HepG2 (cell line): ENCODE data around the gene OLFM1. TPM values are rescaled to one million over a fixed set of nuclear protein-coding genes. Genes with fewer than 3 reads are reported as not detected.

Source experiments
- ATAC-seq: fragments of 200-7000 bp; cut with Tn5 transposase; 3 replicates; pipeline ENCODE4 v1.9.1; 2020; ENCODE audit warnings: mild to moderate bottlenecking, moderate library complexity
- BruUV-seq: library from RNA; stranded (reverse); fragments of 400-500 nt; replicated peaks from 2 replicates; lab custom pipeline; 2021; lab: Mats Ljungman, UMichigan
- CTCF ChIA-PET: fragments of 300-600 bp; formaldehyde crosslinking; extraction: SDS; loops from one replicate; lab custom pipeline; 2021; ENCODE audit warnings: low total read pairs, inconsistent platforms, low intra/inter-chr PET ratio; lab: Yijun Ruan, JAX
- POLR2A ChIA-PET: fragments of 350-600 bp; sonication (Branson Sonifier 250); formaldehyde crosslinking; loops from one replicate; lab custom pipeline; 2020; ENCODE audit warnings: antibody characterized with exemption, inconsistent platforms; lab: Yijun Ruan, JAX
- DNase-seq: peaks from one replicate; pipeline ENCODE4 v3.0.0-alpha.2; 2015; ENCODE audit warnings: low spot score
- FAIRE-seq: peaks from 3 replicates; lab custom pipeline; 2011; peaks lifted over from hg19 to GRCh38; lab: Jason Lieb, UNC
- H2AFZ ChIP-seq: one replicate; pipeline ENCODE4 v1.6.1; 2011; ENCODE audit warnings: low read length, inconsistent platforms
- H3K27ac ChIP-seq: fragments of 300-600 bp; 3 replicates; pipeline ENCODE4 v1.8.0; 2011; ENCODE audit warnings: mixed run types, mild to moderate bottlenecking, mixed read lengths, low read length, inconsistent platforms; ENCODE audit not compliant: insufficient read depth; ENCODE audit errors: extremely low read length
- H3K27me3 ChIP-seq, 2 experiments: fragments of 200-600 bp in 1 of 2; 2 replicates in 1 of 2; 3 replicates in 1 of 2; pipeline versions ENCODE4 v1.6.0 to v1.8.0; 2011; ENCODE audit warnings: low read length in 2 of 2, mild to moderate bottlenecking in 2 of 2, moderate library complexity in 2 of 2, inconsistent platforms in 1 of 2; ENCODE audit not compliant: insufficient read depth in 2 of 2, control insufficient read depth in 1 of 2
- H3K36me3 ChIP-seq, 2 experiments: fragments of 200-600 bp in 1 of 2; replicated peaks in 1 of 2; 2 replicates in 1 of 2; 3 replicates in 1 of 2; pipeline versions ENCODE4 v1.5.1 to v1.8.0; 2011; ENCODE audit warnings: low read length in 2 of 2, inconsistent platforms in 1 of 2; ENCODE audit not compliant: insufficient read depth in 2 of 2, control insufficient read depth in 1 of 2
- H3K4me1 ChIP-seq: 2 replicates; pipeline ENCODE4 v1.5.1; 2012; ENCODE audit warnings: low read length, inconsistent platforms; ENCODE audit not compliant: insufficient read depth
- H3K4me2 ChIP-seq: 2 replicates; pipeline ENCODE4 v1.6.0; 2011; ENCODE audit warnings: low read depth, low read length, inconsistent platforms
- H3K4me3 ChIP-seq, 3 experiments: fragments of 200-600 bp in 1 of 3; sonication (generic), shearing (Covaris generic) in 1 of 3; replicated peaks in 1 of 3; 2 replicates each; pipeline ENCODE4 v1.5.1; 2011 to 2016; ENCODE audit warnings: low read length in 3 of 3, inconsistent platforms in 2 of 3, low read depth in 2 of 3, mild to moderate bottlenecking in 2 of 3, control low read depth in 1 of 3, mixed read lengths in 1 of 3; ENCODE audit not compliant: insufficient read depth in 1 of 3
- H3K79me2 ChIP-seq: one replicate; pipeline ENCODE4 v1.6.1; 2011; ENCODE audit warnings: low read length, inconsistent platforms; ENCODE audit not compliant: insufficient read depth
- H3K9ac ChIP-seq: 2 replicates; pipeline ENCODE4 v1.6.0; 2011; ENCODE audit warnings: mild to moderate bottlenecking, low read depth, low read length, inconsistent platforms; ENCODE audit not compliant: insufficient read depth
- H3K9me3 ChIP-seq: 2 replicates; pipeline ENCODE4 v1.5.1; 2012; ENCODE audit warnings: mild to moderate bottlenecking, low read length
- H4K20me1 ChIP-seq: 2 replicates; pipeline ENCODE4 v1.6.0; 2011; ENCODE audit warnings: inconsistent platforms, mild to moderate bottlenecking, low read length, moderate library complexity; ENCODE audit not compliant: insufficient read depth
- BRD4 ChIP-seq: sonication (generic); formaldehyde crosslinking; IDR thresholded peaks from 2 replicates; pipeline ENCODE4 v1.4.0; 2020; ENCODE audit warnings: missing genetic modification reagents
- HOXA5 ChIP-seq: sonication (generic); formaldehyde crosslinking; IDR thresholded peaks from 2 replicates; pipeline ENCODE4 v1.4.0; 2020; ENCODE audit warnings: missing genetic modification reagents
- KDM1A ChIP-seq: IDR thresholded peaks from 2 replicates; pipeline ENCODE4 v1.6.1; 2016; ENCODE audit warnings: missing compliant biosample characterization
- NFYC ChIP-seq: IDR thresholded peaks from 2 replicates; pipeline ENCODE4 v1.6.1; 2016; ENCODE audit warnings: missing genetic modification reagents, missing compliant biosample characterization
- NKX3-1 ChIP-seq: sonication (generic); formaldehyde crosslinking; IDR thresholded peaks from 2 replicates; pipeline ENCODE4 v1.5.0; 2020; ENCODE audit warnings: missing genetic modification reagents
- PAF1 ChIP-seq: IDR thresholded peaks from 2 replicates; pipeline ENCODE4 v1.6.1; 2016; ENCODE audit warnings: missing genetic modification reagents, missing compliant biosample characterization
- TBX2 ChIP-seq: sonication (generic); formaldehyde crosslinking; IDR thresholded peaks from 2 replicates; pipeline ENCODE4 v1.5.0; 2020; ENCODE audit warnings: missing genetic modification reagents, mild to moderate bottlenecking, borderline replicate concordance
- TCF7L2 ChIP-seq: IDR thresholded peaks from 2 replicates; pipeline ENCODE4 v1.6.1; 2011; ENCODE audit warnings: mild to moderate bottlenecking, low read depth, low read length, moderate library complexity
- USF2 ChIP-seq, 2 experiments: sonication (generic) in 1 of 2; formaldehyde crosslinking in 1 of 2; IDR thresholded peaks; 2 replicates each; pipeline versions ENCODE4 v1.5.1 to v1.6.1; 2011 to 2020; ENCODE audit warnings: borderline replicate concordance in 1 of 2, low read depth in 1 of 2, low read length in 1 of 2, mild to moderate bottlenecking in 1 of 2, missing genetic modification reagents in 1 of 2, moderate library complexity in 1 of 2
- ZEB1 ChIP-seq: IDR thresholded peaks from 2 replicates; pipeline ENCODE4 v1.6.1; 2012; ENCODE audit warnings: mild to moderate bottlenecking, low read depth, inconsistent platforms; ENCODE audit not compliant: insufficient replicate concordance
- ZFX ChIP-seq: sonication (generic); formaldehyde crosslinking; IDR thresholded peaks from 2 replicates; pipeline ENCODE4 v1.4.0; 2020; ENCODE audit warnings: mild to moderate bottlenecking, low read depth, missing genetic modification reagents, moderate library complexity
- ZNF788 ChIP-seq: sonication (generic); formaldehyde crosslinking; IDR thresholded peaks from 2 replicates; pipeline ENCODE4 v1.5.0; 2020; ENCODE audit warnings: mild to moderate bottlenecking, missing genetic modification reagents, borderline replicate concordance
- WGBS: methylation state at CpG from one replicate; pipeline ENCODE4 v1.1.6; 2017; ENCODE audit warnings: low lambda C conversion rate; 5-methylcytosine and 5-hydroxymethylcytosine counted together
- in situ Hi-C: cut with HindIII; loops from 2 replicates; pipeline ENCODE4 v1.10.0; 2017; ENCODE audit warnings: low pct_unique_long_range_greater_than_20kb; ENCODE audit not compliant: extremely low pct_ligation_motif_present
- intact Hi-C: fragments of 100-400 bp; cut with micrococcal nuclease; formaldehyde crosslinking; loops from one replicate; pipeline ENCODE4 v1.10.0; 2022; ENCODE audit not compliant: unreplicated experiment
- polyA plus RNA-seq, 8 experiments: library from polyadenylated mRNA; depleted of rRNA in 3 of 8; stranded (reverse) in 7 of 8; unstranded in 1 of 8; fragments of >200 nt; fragmentation: Illumina TruSeq in 4 of 8; extraction: Trizol in 4 of 8; gene quantifications; 2 replicates each; pipeline versions ENCODE4 v1.2.1 to v1.2.3, GENCODE V29; 2011 to 2016; ENCODE audit warnings: low read depth in 4 of 8, missing spikeins in 1 of 8, mixed read lengths in 1 of 8; ENCODE audit not compliant: insufficient read depth in 1 of 8
- total RNA-seq, 5 experiments: library from RNA; depleted of rRNA; stranded (reverse); fragments of >200 nt; fragmentation: Illumina TruSeq; extraction: Trizol; gene quantifications; 2 replicates each; pipeline ENCODE4 v1.2.3, GENCODE V29; 2016; ENCODE audit warnings: low read depth in 1 of 5
- TF ChIP-seq, protein P1 (sequence below): sonication (generic); formaldehyde crosslinking; IDR thresholded peaks from 2 replicates; pipeline ENCODE4 v1.8.0; 2022; ENCODE audit warnings: mild to moderate bottlenecking, missing genetic modification reagents
- TF ChIP-seq, protein P2 (sequence below): sonication (generic); formaldehyde crosslinking; IDR thresholded peaks from 2 replicates; pipeline ENCODE4 v1.4.0; 2020; ENCODE audit warnings: missing genetic modification reagents

The OLFM1 gene
- total and polyA plus RNA-seq, 2 of the 13 experiments (the other 11 are each of a cell fraction or from before 2014, with no cell fraction given) = not detected

DNA sequence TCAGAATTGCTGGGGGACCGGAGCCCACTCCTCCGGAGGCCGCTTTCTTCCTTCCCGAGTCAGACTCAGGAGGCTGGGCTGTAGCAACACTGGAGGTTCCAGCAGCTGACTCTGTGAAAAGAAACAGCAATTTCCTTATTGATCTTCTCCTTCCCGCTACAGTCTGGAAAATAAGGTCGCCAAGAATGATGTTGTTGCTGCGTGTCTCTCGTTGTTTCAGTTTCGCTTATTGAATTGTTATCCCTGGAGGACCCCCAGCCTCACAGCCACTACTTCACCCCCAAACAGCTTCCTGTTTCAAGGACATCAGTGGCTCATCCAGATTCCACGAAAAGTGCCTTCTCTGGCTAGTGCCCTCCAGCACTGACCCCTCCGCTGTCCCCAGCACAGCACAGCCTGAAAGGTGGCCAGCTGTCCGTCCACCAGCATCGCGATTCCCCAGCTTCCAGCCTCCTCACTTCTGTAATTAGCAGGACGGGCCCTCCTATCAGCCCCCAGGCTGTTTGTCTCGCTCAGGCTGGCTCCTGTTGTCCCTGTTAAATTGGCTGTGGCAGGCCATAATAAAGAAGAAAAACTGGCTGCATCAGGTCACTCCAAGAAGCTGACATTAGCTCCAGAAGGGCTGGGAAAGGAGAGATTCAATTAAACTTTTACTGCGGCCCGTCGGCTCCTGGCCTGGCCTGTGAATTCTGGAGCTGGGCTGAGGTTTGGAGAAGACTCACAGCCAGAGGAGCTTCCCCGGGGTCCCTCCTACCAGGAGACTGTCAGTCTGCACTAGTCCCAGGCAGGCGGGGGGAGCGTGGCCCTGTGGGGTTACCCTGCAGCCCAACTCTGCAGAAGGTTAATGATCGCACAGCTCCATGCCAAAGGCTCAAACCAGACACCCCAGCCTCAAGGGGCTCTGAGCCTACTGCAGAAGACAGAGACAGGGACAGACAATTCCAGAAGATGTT lies 40.5 kb downstream of the OLFM1 start (continued):
- TF ChIP-seq, protein P1, sequence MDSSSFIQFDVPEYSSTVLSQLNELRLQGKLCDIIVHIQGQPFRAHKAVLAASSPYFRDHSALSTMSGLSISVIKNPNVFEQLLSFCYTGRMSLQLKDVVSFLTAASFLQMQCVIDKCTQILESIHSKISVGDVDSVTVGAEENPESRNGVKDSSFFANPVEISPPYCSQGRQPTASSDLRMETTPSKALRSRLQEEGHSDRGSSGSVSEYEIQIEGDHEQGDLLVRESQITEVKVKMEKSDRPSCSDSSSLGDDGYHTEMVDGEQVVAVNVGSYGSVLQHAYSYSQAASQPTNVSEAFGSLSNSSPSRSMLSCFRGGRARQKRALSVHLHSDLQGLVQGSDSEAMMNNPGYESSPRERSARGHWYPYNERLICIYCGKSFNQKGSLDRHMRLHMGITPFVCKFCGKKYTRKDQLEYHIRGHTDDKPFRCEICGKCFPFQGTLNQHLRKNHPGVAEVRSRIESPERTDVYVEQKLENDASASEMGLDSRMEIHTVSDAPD (CRISPR knock-in tag) = no peak
- TF ChIP-seq TCF7L2 = no peak
- TF ChIP-seq TBX2 (CRISPR knock-in tag) = no peak
- no peak for TF ChIP-seq ZFX

- Histone ChIP-seq H3K4me2 (no peak overlapping the region), H3K27me3 (peaks cover 1 to 57% of the 10 kb centered on the region in 2 experiments; a peak in 3 of 5 replicates), H3K4me1 (no peaks in the 10 kb centered on the region), H3K9ac (no peak overlapping the region), H3K27ac (no peak overlapping the region), H4K20me1 (no peaks in the 10 kb centered on the region), H3K4me3 (no peak overlapping the region), H3K36me3 (no peaks in the 10 kb centered on the region), H3K79me2 (no peaks in the 10 kb centered on the region), H3K9me3 (no peaks in the 10 kb centered on the region), H2AFZ (no peak overlapping the region)
- FAIRE-seq (no peak), DNase-seq (no peak), ATAC-seq (no peak)
- POLR2A ChIA-PET = no interaction called here
- CTCF ChIA-PET = no interaction called here
- BruUV-seq = no TSS peak
- in situ Hi-C loops (no loop called here), intact Hi-C loops (no loop called here)
- WGBS = 2% methylated on average over 4 of the region's 7 CpGs
- TF ChIP-seq USF2 (IDR thresholded peaks at IDR 0.05; ENCODE audit: low read depth, low read length) (no peak), USF2 (CRISPR knock-in tag; IDR thresholded peaks at IDR 0.05; ENCODE audit: borderline replicate concordance) (no peak), NKX3-1 (no peak), BRD4 (CRISPR knock-in tag) (no peak), HOXA5 (CRISPR knock-in tag) (no peak), NFYC (CRISPR knock-in tag) (no peak), ZEB1 (no peak), KDM1A (no peak), PAF1 (CRISPR knock-in tag) (no peak), ZNF788 (no peak)
- TF ChIP-seq, protein P2, sequence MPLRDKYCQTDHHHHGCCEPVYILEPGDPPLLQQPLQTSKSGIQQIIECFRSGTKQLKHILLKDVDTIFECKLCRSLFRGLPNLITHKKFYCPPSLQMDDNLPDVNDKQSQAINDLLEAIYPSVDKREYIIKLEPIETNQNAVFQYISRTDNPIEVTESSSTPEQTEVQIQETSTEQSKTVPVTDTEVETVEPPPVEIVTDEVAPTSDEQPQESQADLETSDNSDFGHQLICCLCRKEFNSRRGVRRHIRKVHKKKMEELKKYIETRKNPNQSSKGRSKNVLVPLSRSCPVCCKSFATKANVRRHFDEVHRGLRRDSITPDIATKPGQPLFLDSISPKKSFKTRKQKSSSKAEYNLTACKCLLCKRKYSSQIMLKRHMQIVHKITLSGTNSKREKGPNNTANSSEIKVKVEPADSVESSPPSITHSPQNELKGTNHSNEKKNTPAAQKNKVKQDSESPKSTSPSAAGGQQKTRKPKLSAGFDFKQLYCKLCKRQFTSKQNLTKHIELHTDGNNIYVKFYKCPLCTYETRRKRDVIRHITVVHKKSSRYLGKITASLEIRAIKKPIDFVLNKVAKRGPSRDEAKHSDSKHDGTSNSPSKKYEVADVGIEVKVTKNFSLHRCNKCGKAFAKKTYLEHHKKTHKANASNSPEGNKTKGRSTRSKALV (CRISPR knock-in tag) = no peak
These were observed 41.7 kb downstream of the OLFM1 start for GRCh38 chr9:135129137-135129695.
